ENCODE measurements around the gene CRAMP1. TPM values are rescaled to one million over a fixed set of nuclear protein-coding genes. Genes with fewer than 3 reads are reported as not detected.

Gene CRAMP1
- total RNA-seq, 4 donors from 2014 or later = 15.7 to 39.3 (median 26.1) TPM

DNA sequence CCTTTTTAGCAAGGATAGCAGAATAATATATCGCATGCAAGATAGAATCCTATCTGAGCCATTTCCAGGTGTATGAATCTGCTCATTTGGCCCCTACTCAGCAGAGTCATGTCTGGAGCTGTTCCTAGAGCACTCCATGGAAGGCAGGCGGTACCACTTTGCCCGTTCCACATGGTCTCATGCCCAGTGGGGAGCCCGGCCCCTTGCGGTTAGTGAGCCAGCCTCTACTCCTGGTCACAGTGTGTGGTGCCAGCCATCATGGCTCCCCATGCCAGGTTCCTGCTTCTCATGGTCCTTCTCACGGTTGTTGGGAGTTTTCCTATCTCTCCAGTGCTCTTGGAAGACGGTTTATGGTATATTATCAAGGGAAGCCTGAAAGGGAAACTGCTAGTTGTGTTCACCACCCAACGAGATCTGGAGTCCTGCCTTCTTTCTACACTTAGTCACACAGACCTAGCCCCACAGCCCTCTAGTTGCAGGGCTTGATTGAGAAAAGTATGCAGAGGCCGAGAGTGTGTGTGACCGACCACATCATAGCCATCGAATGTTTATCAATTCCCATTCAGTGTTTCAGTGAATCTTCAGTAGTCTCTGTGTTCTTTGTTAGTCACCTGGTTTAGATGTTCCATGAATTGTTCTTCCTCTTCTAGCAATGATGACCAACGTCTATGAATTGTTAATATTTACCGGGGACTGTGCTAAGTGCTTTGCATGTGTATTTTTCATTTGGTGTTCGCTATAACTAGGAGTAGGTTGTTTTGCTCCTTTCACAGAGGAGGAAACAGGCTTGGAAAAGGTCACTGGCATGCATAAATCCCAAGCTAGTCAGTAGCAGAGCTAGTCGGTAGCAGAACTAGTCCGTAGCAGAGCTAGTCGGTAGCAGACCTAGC lies 75.5 kb downstream of the CRAMP1 start:
- no peak for DNase-seq (ENCODE audit: low spot score in 2 of 2)
- Histone ChIP-seq H3K27me3 (no peaks in the 10 kb centered on the region), H3K27ac (no peak overlapping the region), H3K4me1 (peaks cover 5% of the 10 kb centered on the region), H3K9me3 (no peaks in the 10 kb centered on the region), H3K36me3 (peaks cover 48% of the 10 kb centered on the region), H3K4me3 (no peak overlapping the region)
- TF ChIP-seq, protein P1, sequence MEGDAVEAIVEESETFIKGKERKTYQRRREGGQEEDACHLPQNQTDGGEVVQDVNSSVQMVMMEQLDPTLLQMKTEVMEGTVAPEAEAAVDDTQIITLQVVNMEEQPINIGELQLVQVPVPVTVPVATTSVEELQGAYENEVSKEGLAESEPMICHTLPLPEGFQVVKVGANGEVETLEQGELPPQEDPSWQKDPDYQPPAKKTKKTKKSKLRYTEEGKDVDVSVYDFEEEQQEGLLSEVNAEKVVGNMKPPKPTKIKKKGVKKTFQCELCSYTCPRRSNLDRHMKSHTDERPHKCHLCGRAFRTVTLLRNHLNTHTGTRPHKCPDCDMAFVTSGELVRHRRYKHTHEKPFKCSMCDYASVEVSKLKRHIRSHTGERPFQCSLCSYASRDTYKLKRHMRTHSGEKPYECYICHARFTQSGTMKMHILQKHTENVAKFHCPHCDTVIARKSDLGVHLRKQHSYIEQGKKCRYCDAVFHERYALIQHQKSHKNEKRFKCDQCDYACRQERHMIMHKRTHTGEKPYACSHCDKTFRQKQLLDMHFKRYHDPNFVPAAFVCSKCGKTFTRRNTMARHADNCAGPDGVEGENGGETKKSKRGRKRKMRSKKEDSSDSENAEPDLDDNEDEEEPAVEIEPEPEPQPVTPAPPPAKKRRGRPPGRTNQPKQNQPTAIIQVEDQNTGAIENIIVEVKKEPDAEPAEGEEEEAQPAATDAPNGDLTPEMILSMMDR (IDR thresholded peaks at IDR 0.05) = no peak
- TF ChIP-seq POLR2AphosphoS5 (IDR thresholded peaks at IDR 0.05) = no peak
- TF ChIP-seq EP300 (IDR thresholded peaks at IDR 0.05) = no peak
- TF ChIP-seq POLR2A (IDR thresholded peaks at IDR 0.05) = no peak
- WGBS = 73% methylated on average over 17 of the region's 17 CpGs

DNA sequence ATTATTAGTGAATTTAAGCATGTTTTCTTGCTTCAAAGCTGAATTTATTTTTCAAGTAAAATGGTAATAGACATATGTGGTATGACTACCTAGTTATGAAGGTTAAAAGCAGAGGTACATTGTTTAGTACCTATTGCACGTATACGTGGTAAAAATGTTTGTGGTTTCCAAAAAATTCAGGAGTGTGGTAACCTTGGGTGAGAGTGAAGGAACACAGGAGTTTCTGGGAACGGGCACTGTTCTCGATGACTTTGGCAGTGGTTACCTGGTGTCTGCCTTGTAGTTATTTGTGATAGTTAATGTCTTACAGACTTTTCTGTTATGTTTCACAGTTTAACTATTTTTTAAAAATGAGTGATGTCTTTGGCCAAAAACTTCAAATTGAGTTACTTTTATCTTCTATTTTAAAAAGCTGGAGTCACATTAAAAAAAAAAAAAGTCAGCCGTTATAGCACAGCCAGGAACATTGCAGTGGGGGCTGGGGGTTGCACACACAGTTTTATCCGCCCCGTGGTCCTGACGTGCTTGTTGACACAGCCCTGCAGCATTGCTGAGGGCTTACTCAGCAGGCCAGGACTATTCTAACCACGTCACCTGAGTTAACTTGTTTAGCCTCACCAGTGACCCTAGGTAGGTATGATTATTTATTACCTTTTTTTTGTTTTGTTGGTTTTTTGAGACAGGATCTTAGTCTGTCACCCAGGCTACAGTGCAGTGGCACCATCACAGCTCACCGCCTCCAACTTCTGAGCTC lies 76.8 kb downstream of the CRAMP1 start:
- H3K27me3 ChIP-seq = no peaks in the 10 kb centered on the region
- H3K4me3 ChIP-seq = no peak overlapping the region
- WGBS = 81% methylated on average over 10 of the region's 10 CpGs
- H3K27ac ChIP-seq = no peak overlapping the region
- no peak for DNase-seq (ENCODE audit: low spot score in 2 of 2)
- H3K4me1 ChIP-seq = peaks cover 5% of the 10 kb centered on the region
- TF ChIP-seq EP300 (IDR thresholded peaks at IDR 0.05) (no peak), POLR2A (IDR thresholded peaks at IDR 0.05) (no peak), POLR2AphosphoS5 (IDR thresholded peaks at IDR 0.05) (no peak)
- TF ChIP-seq, protein P1 (IDR thresholded peaks at IDR 0.05) = no peak
- peaks cover 61% of the 10 kb centered on the region for H3K36me3 ChIP-seq
- no peaks in the 10 kb centered on the region for H3K9me3 ChIP-seq

DNA sequence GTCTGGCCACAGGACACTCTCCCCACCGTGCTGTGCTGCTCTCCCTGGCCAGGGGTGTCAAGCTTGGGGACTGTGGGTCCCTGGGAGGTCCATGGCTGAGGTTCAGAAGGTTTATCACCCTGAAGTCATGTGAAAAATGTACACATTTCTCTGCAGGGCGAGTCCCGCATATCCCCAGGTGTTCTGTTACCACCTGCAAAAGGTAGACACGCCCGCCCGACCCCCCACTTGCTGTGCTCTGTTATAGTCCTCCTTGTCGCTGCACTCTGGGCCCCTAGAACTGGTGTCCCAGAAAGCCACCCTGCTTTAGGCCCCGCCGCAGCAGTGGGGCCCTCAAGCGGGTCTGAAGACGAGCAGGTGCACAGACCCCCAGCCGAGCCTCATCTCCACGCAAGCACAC lies 77.7 kb downstream of the CRAMP1 start:
- Histone ChIP-seq H3K27ac (no peak overlapping the region), H3K9me3 (no peaks in the 10 kb centered on the region), H3K4me1 (peaks cover 5% of the 10 kb centered on the region), H3K27me3 (no peaks in the 10 kb centered on the region), H3K4me3 (no peak overlapping the region), H3K36me3 (peaks cover 69% of the 10 kb centered on the region)
- no peak for DNase-seq (ENCODE audit: low spot score in 2 of 2)
- WGBS = 88% methylated on average over 13 of the region's 13 CpGs
- TF ChIP-seq, protein P1 (IDR thresholded peaks at IDR 0.05) = no peak
- TF ChIP-seq POLR2AphosphoS5 (IDR thresholded peaks at IDR 0.05) (no peak), POLR2A (IDR thresholded peaks at IDR 0.05) (no peak), EP300 (IDR thresholded peaks at IDR 0.05) (no peak)

DNA sequence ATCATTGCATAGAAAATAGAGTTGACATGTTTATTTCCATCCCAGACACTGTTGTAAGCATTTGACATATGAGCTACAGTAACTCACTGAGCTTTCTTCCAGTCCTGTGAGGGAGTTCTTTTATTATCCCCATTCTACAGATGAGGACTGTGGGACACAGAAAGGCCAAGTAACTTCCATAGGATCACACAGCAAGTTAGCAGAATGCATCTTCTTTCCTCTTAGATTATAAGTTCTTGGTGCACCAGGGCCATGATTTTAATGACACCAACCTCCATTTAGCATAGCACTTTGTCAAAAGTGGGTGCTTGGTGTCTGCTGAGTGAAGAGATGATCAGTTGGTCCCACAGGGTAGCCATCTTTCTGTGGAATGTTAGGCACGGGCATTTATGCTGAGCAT lies 78.7 kb downstream of the CRAMP1 start:
- TF ChIP-seq EP300 (IDR thresholded peaks at IDR 0.05) = no peak
- no peak for TF ChIP-seq POLR2A (IDR thresholded peaks at IDR 0.05)
- no peak for DNase-seq (ENCODE audit: low spot score in 2 of 2)
- no peaks in the 10 kb centered on the region for H3K27me3 ChIP-seq
- H3K4me3 ChIP-seq = no peak overlapping the region
- H3K27ac ChIP-seq = no peak overlapping the region
- WGBS = 84% methylated on average over 1 of the region's 1 CpG
- peaks cover 5% of the 10 kb centered on the region for H3K4me1 ChIP-seq
- no peaks in the 10 kb centered on the region for H3K9me3 ChIP-seq
- H3K36me3 ChIP-seq = peaks cover 65% of the 10 kb centered on the region

DNA sequence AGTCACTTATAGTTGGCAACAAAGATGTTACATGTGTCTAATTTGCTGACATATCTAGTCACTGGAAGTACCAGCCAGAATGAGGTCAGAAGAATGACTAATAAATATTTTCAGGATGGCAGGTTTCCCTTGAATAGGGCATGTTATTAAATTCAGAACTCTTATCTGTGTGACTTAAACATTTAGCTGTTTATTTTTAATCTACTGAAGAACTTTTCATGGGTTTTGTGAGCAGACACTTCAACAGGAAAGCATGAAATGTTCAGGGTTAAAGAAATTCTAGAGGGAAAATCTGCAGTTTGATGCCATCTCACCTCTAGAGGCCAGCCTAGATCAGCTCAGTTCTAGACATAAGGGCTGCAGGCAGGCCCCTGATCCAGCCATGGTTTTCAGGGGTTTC lies 79.1 kb downstream of the CRAMP1 start:
- TF ChIP-seq POLR2A (IDR thresholded peaks at IDR 0.05) = no peak
- TF ChIP-seq EP300 (IDR thresholded peaks at IDR 0.05) = no peak
- TF ChIP-seq, protein P1 (IDR thresholded peaks at IDR 0.05) = no peak
- no peak for TF ChIP-seq POLR2AphosphoS5 (IDR thresholded peaks at IDR 0.05)
- no peak overlapping the region for H3K4me3 ChIP-seq
- H3K36me3 ChIP-seq = peaks cover 61% of the 10 kb centered on the region
- peaks cover 5% of the 10 kb centered on the region for H3K4me1 ChIP-seq
- H3K27ac ChIP-seq = no peak overlapping the region
- no peaks in the 10 kb centered on the region for H3K9me3 ChIP-seq
- no peak for DNase-seq (ENCODE audit: low spot score in 2 of 2)
- no peaks in the 10 kb centered on the region for H3K27me3 ChIP-seq
